GM12878 (cell line): ENCODE results near the gene CPNE6. TPM values are rescaled to one million over a fixed set of nuclear protein-coding genes. Genes with fewer than 3 reads are reported as not detected.

Experiments
- ATAC-seq: fragments of 200-7000 bp; cut with Tn5 transposase; 3 replicates; pipeline ENCODE4 v1.9.1; 2020; ENCODE audit warnings: mild to moderate bottlenecking, moderate library complexity
- BruUV-seq: library from RNA; stranded (reverse); fragments of 400-500 nt; replicated peaks from 2 replicates; lab custom pipeline; 2021; lab: Mats Ljungman, UMichigan
- CTCF ChIA-PET: fragments of 300-600 bp; sonication (Branson Sonifier 250); formaldehyde crosslinking; extraction: SDS; loops from one replicate; lab custom pipeline; 2021; ENCODE audit warnings: inconsistent platforms; lab: Yijun Ruan, JAX
- POLR2A ChIA-PET: fragments of 350-600 bp; formaldehyde crosslinking; extraction: SDS; loops from one replicate; lab custom pipeline; 2021; ENCODE audit warnings: inconsistent platforms; lab: Charles Lee
- RAD21 ChIA-PET: fragments of 300-600 bp; sonication (Branson Sonifier 250); formaldehyde crosslinking; loops from one replicate; lab custom pipeline; 2023; ENCODE audit warnings: antibody characterized with exemption; ENCODE audit not compliant: unreplicated experiment; lab: Charles Lee
- SMC1A ChIA-PET: fragments of 300-600 bp; sonication (Branson Sonifier 250); formaldehyde crosslinking; loops from one replicate; lab custom pipeline; 2023; ENCODE audit not compliant: unreplicated experiment, uncharacterized antibody; lab: Charles Lee
- DNase-seq: peaks from one replicate; pipeline ENCODE4 v3.0.0-alpha.2; 2011; ENCODE audit warnings: low read depth, low spot score
- FAIRE-seq: peaks from 3 replicates; lab custom pipeline; 2011; peaks lifted over from hg19 to GRCh38; lab: Jason Lieb, UNC
- H2AFZ ChIP-seq: 2 replicates; pipeline ENCODE4 v1.6.0; 2011; ENCODE audit warnings: low read depth, low read length, control low read depth; ENCODE audit not compliant: control insufficient read depth
- H3K27ac ChIP-seq: 2 replicates; pipeline ENCODE4 v1.5.1; 2011; ENCODE audit warnings: control low read depth; ENCODE audit not compliant: control insufficient read depth, insufficient read depth
- H3K27me3 ChIP-seq, 2 experiments: replicated peaks in 1 of 2; 2 replicates each; pipeline versions ENCODE4 v1.6.0 to v1.6.1; 2011; ENCODE audit warnings: low read length in 1 of 2; ENCODE audit not compliant: control insufficient read depth in 2 of 2, insufficient read depth in 2 of 2
- H3K36me3 ChIP-seq, 2 experiments: 2 replicates each; pipeline ENCODE4 v1.5.1; 2011; ENCODE audit warnings: low read length in 1 of 2; ENCODE audit not compliant: control insufficient read depth in 2 of 2, insufficient read depth in 2 of 2
- H3K4me1 ChIP-seq: 2 replicates; pipeline ENCODE4 v1.6.1; 2011; ENCODE audit warnings: mild to moderate bottlenecking, low read length, moderate library complexity, mixed read lengths; ENCODE audit not compliant: control insufficient read depth, insufficient read depth
- H3K4me2 ChIP-seq: 2 replicates; pipeline ENCODE4 v1.6.0; 2011; ENCODE audit warnings: control low read depth; ENCODE audit not compliant: control insufficient read depth, insufficient read depth
- H3K4me3 ChIP-seq: fragments of 200-600 bp; sonication (generic); 2 replicates; pipeline ENCODE4 v1.5.1; 2016
- H3K79me2 ChIP-seq: 2 replicates; pipeline ENCODE4 v1.6.0; 2011; ENCODE audit warnings: low read length; ENCODE audit not compliant: control insufficient read depth, insufficient read depth
- H3K9ac ChIP-seq: 2 replicates; pipeline ENCODE4 v1.8.0; 2011; ENCODE audit warnings: low read length, control low read depth, mixed read lengths; ENCODE audit not compliant: control insufficient read depth, insufficient read depth
- H3K9me3 ChIP-seq: replicated peaks from 3 replicates; pipeline ENCODE4 v1.5.1; 2011; ENCODE audit warnings: mild to moderate bottlenecking, low read length; ENCODE audit not compliant: control insufficient read depth, insufficient read depth
- H4K20me1 ChIP-seq: 2 replicates; pipeline ENCODE4 v1.6.0; 2011; ENCODE audit not compliant: control insufficient read depth, insufficient read depth
- MLLT1 ChIP-seq: fragments of 450-650 bp; IDR thresholded peaks from 2 replicates; pipeline ENCODE4 v1.6.1; 2016; ENCODE audit warnings: mild to moderate bottlenecking
- NR2F1 ChIP-seq: fragments of 450-650 bp; conservative IDR thresholded peaks from 2 replicates; pipeline ENCODE4 v1.6.1; 2017; ENCODE audit warnings: mild to moderate bottlenecking
- WGBS: methylation state at CpG from one replicate; pipeline ENCODE4 v1.1.6; 2016; ENCODE audit warnings: low lambda C conversion rate; ENCODE audit not compliant: insufficient replicate concordance, insufficient coverage; ENCODE audit errors: missing lambda C conversion rate; 5-methylcytosine and 5-hydroxymethylcytosine counted together
- in situ Hi-C: fragments of 300-500 bp; cut with MboI; formaldehyde crosslinking; loops from 9 replicates; pipeline ENCODE4 v1.14.3; 2018; ENCODE audit warnings: mixed read lengths
- intact Hi-C: fragments of 100-400 bp; cut with micrococcal nuclease; formaldehyde crosslinking; loops from one replicate; pipeline ENCODE4 v1.14.2; 2022; ENCODE audit not compliant: unreplicated experiment
- polyA plus RNA-seq, 11 experiments: library from polyadenylated mRNA; depleted of rRNA in 4 of 11; unstranded in 6 of 11; stranded (reverse) in 5 of 11; fragments of >200 nt; fragmentation: Nextera tagmentation in 4 of 11; fragmentation: Illumina TruSeq in 1 of 11; extraction: Ambion mirVana in 4 of 11; extraction: Trizol in 1 of 11; gene quantifications; 1 replicate in 1 of 11; 2 replicates in 10 of 11; pipeline versions ENCODE4 v1.2.1 to v1.2.3, GENCODE V29; 2011 to 2016; ENCODE audit warnings: inconsistent platforms in 2 of 11, missing spikeins in 2 of 11, low read depth in 1 of 11
- total RNA-seq, 4 experiments: library from RNA; depleted of rRNA in 3 of 4; stranded (reverse); fragments of >200 nt in 3 of 4; fragmentation: Illumina TruSeq in 1 of 4; extraction: Trizol in 1 of 4; gene quantifications; 2 replicates each; pipeline versions ENCODE4 v1.2.1 to v1.2.3, GENCODE V29; 2013 to 2021

The CPNE6 gene
- total and polyA plus RNA-seq, 10 of the 15 experiments (the other 5 are each of a cell fraction or from before 2014, with no cell fraction given), result 0.06 to 0.43 (median 0.18) TPM; not detected in 3

GRCh38 chr14:24113379-24113800 lies 42.0 kb downstream of the CPNE6 start:
- Histone ChIP-seq H3K36me3 (peaks cover 5 to 11% of the 10 kb centered on the region in 2 experiments), H3K27me3 (no peaks in the 10 kb centered on the region), H2AFZ (peak overlapping the region; percentile 76), H3K27ac (peak overlapping the region; percentile 94), H3K4me3 (peak overlapping the region; percentile 89), H3K9me3 (no peaks in the 10 kb centered on the region), H3K9ac (peak overlapping the region; percentile 98), H3K4me1 (peaks cover 12% of the 10 kb centered on the region), H4K20me1 (no peaks in the 10 kb centered on the region), H3K4me2 (peak overlapping the region; percentile 94), H3K79me2 (peaks cover 24% of the 10 kb centered on the region)
- in situ Hi-C loops, result loop anchor here (25.0 kb wide), 1 partner anchor 801 kb away; the partner anchor contains the start of genes BCL2L2, PABPN1 and PPP1R3E
- SMC1A ChIA-PET, result interaction anchor here (0.8 to 7.7 kb wide), 16 partner anchors 12 to 220 kb away, joined by 3 to 70 read pairs (median 6); partner anchors contain the start of genes CHMP4A, EMC9, IRF9 and PCK2
- FAIRE-seq (no peak), ATAC-seq (peak; percentile 5), DNase-seq (no peak)
- TSS peak; percentile 90 for BruUV-seq
- RAD21 ChIA-PET, result interaction anchor here (1.4 to 5.8 kb wide), 11 partner anchors 11 to 134 kb away, joined by 4 to 69 read pairs (median 12); partner anchors contain the start of genes EMC9, IRF9, PCK2 and PSME1
- no peak for TF ChIP-seq NR2F1
- TF ChIP-seq MLLT1, result peak; percentile 17; the same call in 1 of the 2 replicates
- POLR2A ChIA-PET, result interaction anchor here (0.8 to 17.1 kb wide), 12 partner anchors 12 to 133 kb away, joined by 3 to 276 read pairs (median 9); partner anchors contain the start of genes EMC9, FITM1, IRF9 and PCK2
- WGBS, result 20% methylated on average over 15 of the region's 15 CpGs
- CTCF ChIA-PET, result interaction anchor here (0.8 to 5.9 kb wide), 10 partner anchors 13 to 693 kb away, joined by 3 to 39 read pairs (median 12); partner anchors contain the start of genes IRF9, PCK2, PSME1 and PSME2
- intact Hi-C loops, result no loop called here
